CD4-positive, alpha-beta T cell treated with Interferon alpha-2 for 1 hour (primary cell): ENCODE measurements around the gene CFP.
"Not testable (repeated sequence)": the region's sequence is repeated elsewhere in the genome, so short reads cannot be mapped to it uniquely, and the experiment has no call there.

ENCODE experiments used
- DNase-seq, 2 donors: peaks; one replicate each; pipeline ENCODE4 v3.0.0-alpha.2; 2020 to 2022

The CFP gene

DNA sequence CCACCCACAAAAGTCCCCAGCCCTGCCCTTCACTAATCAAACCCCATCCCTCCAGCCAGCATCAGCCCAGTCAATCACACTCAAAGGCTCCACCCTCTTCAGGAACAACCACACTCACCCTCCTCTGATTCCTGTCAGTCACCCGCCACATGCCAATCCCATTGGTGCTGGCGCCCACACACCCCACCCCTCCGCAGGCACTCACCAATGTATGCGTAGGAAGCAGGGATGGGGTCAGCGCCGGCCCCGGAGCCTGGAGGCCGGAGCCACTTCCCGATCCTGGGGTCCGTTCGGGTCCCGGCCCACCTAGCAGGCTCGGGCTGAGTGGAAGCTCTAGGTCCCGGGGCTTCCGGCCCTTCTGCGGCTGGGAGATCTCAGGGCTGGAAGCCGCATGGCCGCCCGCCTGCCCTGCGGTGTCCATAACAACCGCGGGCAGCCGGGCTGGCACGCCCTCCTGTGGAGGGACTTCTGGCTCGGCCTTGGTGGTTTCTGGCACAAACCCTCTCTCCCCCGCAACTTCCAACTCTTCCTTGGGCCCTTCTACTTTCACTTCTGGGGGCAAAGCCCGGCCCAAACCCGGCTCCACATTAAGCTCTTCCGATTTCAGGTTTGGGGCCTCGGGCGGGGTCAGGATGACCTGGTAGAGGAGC lies 7.9 kb upstream of the CFP start:
- DNase-seq = peak; percentile 52 to 59

- peak in 1 of 2 donors; percentile 30 for DNase-seq
Observed at GRCh38 chrX:47634871-47635575, 5.3 kb upstream of the CFP start.

DNA sequence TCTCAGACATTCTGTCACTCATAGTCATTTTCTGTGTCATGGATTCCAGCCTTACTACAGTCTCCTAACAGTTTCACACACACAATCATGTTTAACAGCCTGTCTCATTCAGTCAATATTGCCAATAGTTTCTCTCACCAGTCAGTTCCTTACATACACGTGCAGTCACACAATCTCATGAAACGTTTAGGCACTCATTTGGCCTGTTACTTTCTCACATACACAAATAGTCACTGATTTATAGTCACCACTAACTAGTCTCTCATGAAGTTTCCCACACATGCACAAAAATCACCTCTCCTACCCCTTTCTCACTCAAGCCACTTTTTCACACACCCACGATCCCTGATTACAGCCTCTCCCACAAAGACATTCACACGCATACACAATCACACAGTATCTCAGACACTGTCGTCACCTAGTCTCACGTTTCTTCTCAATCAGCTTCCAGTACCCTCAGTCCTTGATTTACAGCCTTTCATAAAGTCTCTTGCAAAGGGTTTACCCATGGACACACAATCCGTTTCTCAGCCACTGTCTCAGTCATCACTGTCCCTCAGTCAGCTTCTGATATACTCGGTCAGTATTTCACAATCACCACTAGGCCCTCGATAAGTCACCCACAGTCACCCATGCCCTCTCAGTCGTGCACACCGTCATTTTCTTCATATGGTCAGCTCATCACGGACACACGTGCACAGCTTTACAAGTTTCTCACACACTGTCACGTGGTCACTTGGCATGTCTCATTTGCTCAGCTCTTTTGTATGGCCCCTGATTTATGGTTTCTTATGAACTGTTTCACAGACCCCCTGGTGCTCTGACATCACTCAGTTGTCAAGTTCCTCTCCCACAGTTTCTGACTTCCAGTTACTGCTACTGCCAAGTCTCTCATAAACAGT lies 4.2 kb upstream of the CFP start:
- peak in 1 of 2 donors; percentile 47 for DNase-seq

- DNase-seq = peak in 1 of 2 donors; percentile 38
Observed at GRCh38 chrX:47632666-47633065, 2.9 kb upstream of the CFP start.

DNA sequence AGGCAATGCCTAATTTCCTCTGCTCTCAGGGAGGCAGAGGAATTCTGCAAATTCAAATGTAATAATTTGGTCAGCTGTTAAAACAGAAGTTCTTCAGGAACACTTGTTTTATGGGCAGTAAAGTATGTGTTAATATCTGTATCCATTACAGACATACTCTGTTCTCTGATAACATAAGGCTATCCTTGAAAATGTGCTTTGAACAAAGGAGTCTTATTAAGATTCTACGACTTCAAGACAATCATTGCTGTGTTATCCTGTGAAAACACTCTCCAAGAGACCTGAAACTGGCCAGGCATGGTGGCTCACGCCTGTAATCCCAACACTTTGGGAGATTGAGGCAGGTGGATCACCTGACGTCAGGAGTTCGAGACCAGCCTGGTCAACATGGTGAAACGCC lies 1.9 kb upstream of the CFP start:
- DNase-seq = no peak

GRCh38 chrX:47628982-47629381 lies 748 bp downstream of the CFP start:
- DNase-seq = peak in 1 of 2 donors; percentile 30

DNA sequence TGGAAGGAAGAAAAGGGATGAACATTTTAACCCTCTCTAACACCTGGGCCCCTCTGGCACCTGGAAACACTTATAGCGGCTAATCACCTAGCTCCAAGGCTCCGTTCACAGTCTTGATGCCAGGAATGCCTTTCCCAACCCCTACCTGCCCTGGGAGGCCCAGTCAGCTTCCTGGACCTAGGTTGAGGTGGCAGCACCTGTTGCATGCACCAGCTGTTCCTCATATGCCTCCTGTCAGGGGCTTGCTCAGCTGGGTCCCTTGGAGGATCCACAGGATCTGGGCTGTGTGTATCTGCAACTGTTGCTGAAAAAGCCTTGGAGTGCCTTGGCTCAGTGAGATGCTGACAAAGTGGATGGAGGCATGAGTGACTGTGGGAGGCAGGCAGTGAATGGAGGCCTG lies 4.4 kb downstream of the CFP start:
- no peak for DNase-seq

DNA sequence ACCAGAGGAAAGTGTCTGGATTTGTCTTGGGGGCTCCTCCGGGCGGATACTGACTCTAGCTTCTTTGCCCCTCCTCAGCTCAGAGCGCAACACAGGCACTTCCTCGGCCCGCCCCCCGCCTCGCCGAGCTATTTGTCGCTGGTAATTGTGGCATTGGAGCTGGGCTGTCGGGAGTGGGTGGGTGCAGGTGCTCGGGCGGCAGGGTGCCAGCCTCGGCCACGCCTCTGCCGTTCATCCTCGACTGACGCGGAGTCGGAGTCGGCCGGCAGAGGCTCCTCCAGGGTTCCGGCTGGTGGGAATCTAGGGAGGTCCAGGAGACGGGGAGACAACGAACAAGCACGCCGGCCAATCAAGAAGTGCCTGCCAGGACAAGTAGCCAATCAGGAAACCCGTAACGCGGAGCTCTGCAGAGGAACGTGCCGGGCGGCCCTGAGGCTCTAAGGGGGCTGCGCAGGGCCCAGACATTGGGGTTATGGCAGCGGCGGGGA lies 6.1 kb downstream of the CFP start:
- DNase-seq = peak; percentile 39 to 55

DNA sequence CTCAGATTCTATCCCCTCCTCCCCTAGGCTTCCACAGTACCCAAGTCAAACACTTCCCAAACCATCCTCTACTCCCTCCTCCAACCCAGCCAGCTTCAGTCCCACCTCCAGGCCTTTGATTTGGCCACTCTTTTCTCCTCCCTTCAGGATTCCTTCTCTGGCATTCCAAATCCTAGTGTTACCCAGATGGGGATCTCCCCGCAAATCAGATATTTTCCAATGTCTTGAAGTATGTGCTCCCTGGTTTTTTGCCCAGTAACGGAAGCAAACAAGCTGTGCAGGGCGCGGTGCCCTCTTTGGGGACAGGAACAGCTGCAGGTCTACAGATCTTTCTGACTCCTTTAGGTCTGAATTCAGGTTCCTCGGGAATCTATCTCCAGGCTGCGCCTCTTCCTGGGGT lies 7.9 kb downstream of the CFP start:
- no peak for DNase-seq

DNA sequence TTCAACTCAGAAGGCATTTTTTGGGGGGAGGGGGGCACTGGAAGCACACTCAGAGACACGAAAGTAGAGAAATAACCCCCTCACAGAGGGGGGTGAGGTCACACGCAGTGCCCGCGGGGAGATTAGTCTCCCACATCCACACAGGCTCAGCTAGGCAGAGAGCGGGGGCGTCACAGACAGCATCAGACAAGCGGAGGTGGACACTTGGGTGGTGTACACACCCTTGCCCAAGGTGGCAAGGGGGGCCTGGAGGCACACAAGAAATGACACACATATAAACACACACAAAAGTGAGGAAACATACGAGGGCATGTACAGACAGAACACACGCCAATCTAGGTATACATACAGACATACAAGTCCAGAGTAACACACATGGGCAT lies 9.4 kb downstream of the CFP start:
- DNase-seq = no peak

DNA sequence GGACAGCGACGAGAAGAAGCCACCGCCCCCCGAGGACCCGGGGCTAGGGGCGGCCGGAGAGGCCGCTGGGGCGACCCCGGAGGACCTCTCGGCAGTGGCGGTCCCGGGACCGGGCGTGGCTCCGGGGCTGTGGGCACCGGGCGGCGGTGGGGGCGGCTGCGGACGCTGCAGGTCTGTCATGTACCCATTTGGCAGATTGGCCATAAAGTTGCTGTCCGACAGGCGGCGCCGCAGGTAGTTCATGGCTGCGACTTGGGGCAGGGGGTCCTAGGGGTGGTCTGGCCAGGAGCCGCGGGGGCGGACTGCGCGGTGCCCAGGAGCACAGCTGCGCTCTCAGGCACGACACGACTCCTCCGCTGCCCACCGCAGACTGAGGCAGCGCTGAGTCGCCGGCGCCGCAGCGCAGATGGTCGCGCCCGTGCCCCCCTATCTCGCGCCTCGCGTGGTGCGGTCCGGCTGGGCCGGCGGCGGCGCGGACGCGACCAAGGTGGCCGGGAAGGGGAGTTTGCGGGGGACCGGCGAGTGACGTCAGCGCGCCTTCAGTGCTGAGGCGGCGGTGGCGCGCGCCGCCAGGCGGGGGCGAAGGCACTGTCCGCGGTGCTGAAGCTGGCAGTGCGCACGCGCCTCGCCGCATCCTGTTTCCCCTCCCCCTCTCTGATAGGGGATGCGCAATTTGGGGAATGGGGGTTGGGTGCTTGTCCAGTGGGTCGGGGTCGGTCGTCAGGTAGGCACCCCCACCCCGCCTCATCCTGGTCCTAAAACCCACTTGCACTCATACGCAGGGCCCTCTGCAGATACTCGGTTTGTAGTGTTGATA lies 10.0 kb downstream of the CFP start, which contains the start of gene SYN1:
Gene SYN1, minus strand, starts transcription at position 372 of the 817 bp plus-strand sequence. Its CDS starts 129 bp downstream, at position 243.
- DNase-seq = peak; percentile 84 to 87

GRCh38 chrX:47618923-47619485 lies 10.7 kb downstream of the CFP start:
- DNase-seq = no peak

DNA sequence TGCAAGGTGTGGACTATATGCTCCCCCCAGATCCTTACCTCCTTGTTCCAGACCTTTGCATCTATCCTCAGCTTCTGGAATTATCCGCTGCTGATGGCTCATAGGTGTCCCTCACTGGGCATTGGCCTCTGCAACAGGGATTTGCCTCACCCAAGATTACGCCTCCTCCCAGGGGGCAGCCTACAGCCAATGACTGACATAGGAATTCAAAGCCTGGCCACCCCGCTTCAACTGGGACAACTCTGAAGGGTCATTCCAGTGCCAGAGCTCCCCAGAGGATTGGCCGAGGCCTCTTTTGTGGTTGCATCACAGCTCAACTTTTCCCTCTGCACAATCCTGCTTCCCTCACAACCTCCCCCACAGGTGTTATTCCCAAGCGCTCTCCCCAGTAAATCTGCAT lies 15.1 kb downstream of the CFP start:
- no peak for DNase-seq

DNA sequence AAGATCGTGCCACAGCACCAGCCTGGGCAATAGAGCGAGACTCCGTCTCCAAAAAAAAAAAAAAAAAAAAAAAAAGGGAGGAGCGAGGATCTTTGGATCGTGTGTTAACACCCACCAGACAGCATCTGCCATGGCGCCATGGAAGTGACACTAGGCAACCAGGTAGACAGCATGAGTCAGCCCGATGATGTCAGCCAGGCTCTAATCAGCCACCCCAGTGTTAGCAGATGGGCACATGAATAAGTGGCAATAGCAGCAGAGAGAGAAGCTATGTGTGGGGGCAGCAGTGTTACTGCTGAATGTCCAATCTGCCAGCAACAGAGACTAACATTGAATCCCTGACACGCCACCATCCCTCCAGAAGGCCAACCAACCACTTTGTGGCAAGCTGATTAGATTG lies 16.6 kb downstream of the CFP start:
- DNase-seq = no peak

DNA sequence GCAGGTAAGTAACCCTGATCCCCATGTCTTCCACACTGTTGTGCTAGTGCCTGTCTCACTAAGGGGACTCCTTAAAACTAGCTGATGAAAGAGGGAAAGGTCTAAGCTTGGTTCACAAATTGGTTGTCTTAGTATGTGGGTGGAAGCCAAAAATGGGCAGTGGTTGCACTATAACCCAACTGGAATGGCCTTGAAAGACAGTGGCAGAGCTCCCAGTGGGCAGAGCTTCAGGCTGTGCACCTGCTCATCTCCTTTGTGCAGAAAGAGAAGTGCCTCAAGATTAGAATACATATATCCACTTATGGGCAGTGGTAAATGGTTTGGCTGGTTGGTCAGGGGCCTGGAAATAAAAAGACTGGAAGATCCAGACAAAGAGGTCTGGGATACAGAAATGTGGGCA lies 17.3 kb downstream of the CFP start:
- DNase-seq = no peak

GRCh38 chrX:47611926-47612325 lies 17.8 kb downstream of the CFP start:
- DNase-seq = no peak

- DNase-seq = no peak
Observed at GRCh38 chrX:47611489-47611888, 18.2 kb downstream of the CFP start.

DNA sequence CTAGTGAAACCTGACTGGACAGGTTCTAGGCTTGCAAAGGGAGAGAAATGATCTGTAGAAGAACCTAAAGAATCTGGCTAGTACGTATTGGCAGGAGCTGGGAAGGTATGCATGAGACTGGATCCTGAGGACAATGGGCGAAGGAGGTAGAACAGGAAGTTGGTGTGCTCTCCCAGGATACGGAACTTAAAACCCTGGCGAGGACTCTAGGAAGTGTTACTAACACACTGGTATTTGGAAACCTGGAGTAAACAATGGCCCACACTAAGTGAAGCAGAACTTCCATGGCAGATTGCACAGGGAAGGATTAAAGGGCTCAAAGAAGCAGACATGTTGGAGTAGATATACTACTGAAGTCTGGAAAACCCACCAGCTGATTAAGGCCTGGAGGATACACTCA lies 19.2 kb downstream of the CFP start:
- DNase-seq = no peak

DNA sequence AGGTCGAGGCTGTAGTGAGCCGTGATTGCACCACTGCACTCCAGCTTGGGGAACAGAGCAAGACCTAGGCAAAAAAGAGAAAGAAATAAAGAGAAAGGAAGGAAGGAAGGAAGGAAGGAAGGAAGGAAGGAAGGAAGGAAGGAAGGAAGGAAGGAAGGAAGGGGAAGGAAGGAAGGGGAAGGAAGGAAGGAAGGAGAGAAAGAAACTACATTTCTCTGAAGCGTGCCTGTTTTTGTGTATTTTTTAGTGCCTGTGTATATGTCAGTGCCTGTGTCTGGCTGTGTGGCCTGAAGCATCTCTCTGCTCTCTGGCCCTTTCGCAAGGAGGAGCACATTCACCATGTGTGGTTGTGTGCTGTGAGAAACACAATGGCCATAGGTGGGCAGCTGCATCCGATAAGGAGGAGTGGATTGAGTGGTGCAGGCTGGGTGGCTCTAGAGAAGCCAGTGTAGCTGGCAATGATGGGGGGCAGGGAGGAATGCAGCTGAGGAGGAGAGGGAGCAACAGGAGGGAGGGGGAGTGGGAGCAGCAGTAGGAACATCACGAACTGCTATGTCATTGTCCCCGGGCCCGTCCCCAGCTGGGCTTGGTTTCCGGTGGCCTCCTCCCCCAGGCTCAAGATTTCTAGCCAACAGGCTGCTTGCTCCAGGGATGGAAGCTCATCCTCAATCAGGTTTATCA lies 21.5 kb downstream of the CFP start:
- DNase-seq = no peak

DNA sequence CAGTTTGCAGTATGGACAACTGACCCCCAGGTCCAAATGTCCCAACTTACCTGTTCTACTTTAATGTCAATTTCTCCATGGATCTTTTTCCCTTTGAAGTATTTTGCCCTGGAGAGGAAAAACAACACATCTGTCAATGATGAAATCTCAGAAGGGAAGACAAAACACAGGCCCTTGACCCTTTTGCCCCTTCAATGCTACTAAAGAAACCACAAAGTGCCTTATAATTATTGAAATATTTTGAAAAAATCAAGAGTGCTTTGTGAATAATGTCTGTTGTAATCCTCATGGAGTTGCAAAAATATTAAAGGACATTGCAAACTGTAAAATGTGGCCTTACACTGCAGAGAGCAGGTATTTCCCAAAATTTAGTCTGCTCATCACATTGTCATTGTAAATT lies 22.6 kb downstream of the CFP start:
- no peak for DNase-seq

- no peak for DNase-seq
Observed at GRCh38 chrX:47605024-47605423, 24.7 kb downstream of the CFP start.

- DNase-seq = not testable (repeated sequence)
Observed at GRCh38 chrX:47603125-47603524, 26.6 kb downstream of the CFP start.
